ENCODE data around the gene OR10A5.

- TF ChIP-seq CTCF (IDR thresholded peaks at IDR 0.05; ENCODE audit: low read length) = no peak
- TF ChIP-seq EZH2 (IDR thresholded peaks at IDR 0.05; ENCODE audit: borderline replicate concordance, low read length) = no peak
These were observed 3.8 kb upstream of the OR10A5 start for GRCh38 chr11:6841694-6842093.
